K562 (cell line): Measurements from ENCODE around the gene TIGD1. TPM values are rescaled to one million over a fixed set of nuclear protein-coding genes. Genes with fewer than 3 reads are reported as not detected.
"Not testable (repeated sequence)": the region's sequence is repeated elsewhere in the genome, so short reads cannot be mapped to it uniquely, and the experiment has no call there.

ENCODE experiments used
- ATAC-seq: fragments of 200-7000 bp; cut with Tn5 transposase; 3 replicates; pipeline ENCODE4 v1.9.1; 2020; ENCODE audit warnings: moderate library complexity
- BruUV-seq: library from RNA; stranded (reverse); fragments of 400-500 nt; replicated peaks from 2 replicates; lab custom pipeline; 2021; lab: Mats Ljungman, UMichigan
- CTCF ChIA-PET: fragments of 300-600 bp; formaldehyde crosslinking; extraction: SDS; loops from one replicate; lab custom pipeline; 2021; ENCODE audit warnings: low intra/inter-chr PET ratio; lab: Yijun Ruan, JAX
- POLR2A ChIA-PET: fragments of 300-600, 350-650 bp; sonication (Branson Sonifier 250); formaldehyde crosslinking; extraction: SDS; loops from one replicate; lab custom pipeline; 2021; ENCODE audit warnings: antibody characterized with exemption, inconsistent platforms; lab: Yijun Ruan, JAX
- DNase-seq, 4 experiments: peaks; one replicate each; pipeline versions ENCODE4 v3.0.0 to v3.0.0-alpha.2; 2011 to 2018; ENCODE audit warnings: low spot score in 3 of 4, mixed read lengths in 3 of 4; ENCODE audit errors: extremely low read depth in 1 of 4
- FAIRE-seq: peaks from 2 replicates; lab custom pipeline; 2011; peaks lifted over from hg19 to GRCh38; lab: Jason Lieb, UNC
- H2AFZ ChIP-seq: 2 replicates; pipeline ENCODE4 v1.6.0; 2011; ENCODE audit warnings: low read depth, low read length, control low read depth, inconsistent platforms
- H3K27ac ChIP-seq: fragments of 200-600 bp; 3 replicates; pipeline ENCODE4 v1.8.0; 2011; ENCODE audit warnings: low read depth, mild to moderate bottlenecking, control low read depth, inconsistent platforms, low read length, moderate library complexity, mixed read lengths; ENCODE audit errors: extremely low read depth
- H3K27me3 ChIP-seq, 2 experiments: fragments of 300-600 bp in 1 of 2; 2 replicates in 1 of 2; 3 replicates in 1 of 2; pipeline versions ENCODE4 v1.6.0 to v1.8.0; 2011; ENCODE audit warnings: inconsistent platforms in 2 of 2, low read length in 2 of 2, mild to moderate bottlenecking in 1 of 2, mixed read lengths in 1 of 2, moderate library complexity in 1 of 2; ENCODE audit not compliant: control insufficient read depth in 2 of 2, insufficient read depth in 2 of 2
- H3K36me3 ChIP-seq: fragments of 300-600 bp; 3 replicates; pipeline ENCODE4 v1.8.0; 2011; ENCODE audit warnings: mild to moderate bottlenecking, low read length, inconsistent platforms; ENCODE audit not compliant: control insufficient read depth, insufficient read depth
- H3K4me1 ChIP-seq, 2 experiments: fragments of 200-600 bp in 1 of 2; replicated peaks in 1 of 2; 2 replicates in 1 of 2; 3 replicates in 1 of 2; pipeline versions ENCODE4 v1.5.1 to v1.8.0; 2011; ENCODE audit warnings: inconsistent platforms in 2 of 2, low read length in 2 of 2, mild to moderate bottlenecking in 1 of 2, mixed read lengths in 1 of 2, moderate library complexity in 1 of 2; ENCODE audit not compliant: control insufficient read depth in 2 of 2, insufficient read depth in 2 of 2
- H3K4me2 ChIP-seq: 2 replicates; pipeline ENCODE4 v1.6.1; 2011; ENCODE audit warnings: low read length, control low read depth, inconsistent platforms, mixed read lengths; ENCODE audit not compliant: insufficient read depth
- H3K4me3 ChIP-seq: fragments of 200-600 bp; sonication (generic), shearing (Covaris generic); 2 replicates; pipeline ENCODE4 v1.5.1; 2016; ENCODE audit warnings: control low read depth, inconsistent platforms
- H3K79me2 ChIP-seq: fragments of 200-600 bp; 3 replicates; pipeline ENCODE4 v1.8.0; 2011; ENCODE audit warnings: low read length, inconsistent platforms; ENCODE audit not compliant: control insufficient read depth, insufficient read depth
- H3K9ac ChIP-seq, 2 experiments: 2 replicates each; pipeline versions ENCODE4 v1.6.0 to v1.6.1; 2011; ENCODE audit warnings: low read depth in 2 of 2, low read length in 2 of 2, control low read depth in 1 of 2, inconsistent platforms in 1 of 2, mild to moderate bottlenecking in 1 of 2, mixed read lengths in 1 of 2; ENCODE audit not compliant: insufficient read depth in 1 of 2
- H3K9me1 ChIP-seq: one replicate; pipeline ENCODE4 v1.6.0; 2011; ENCODE audit warnings: inconsistent platforms, mild to moderate bottlenecking, low read length, moderate library complexity; ENCODE audit not compliant: control insufficient read depth, insufficient read depth
- H3K9me3 ChIP-seq: replicated peaks from 2 replicates; pipeline ENCODE4 v1.5.1; 2011; ENCODE audit warnings: low read depth, low read length, inconsistent platforms; ENCODE audit not compliant: control insufficient read depth, insufficient read depth
- H4K20me1 ChIP-seq: replicated peaks from 2 replicates; pipeline ENCODE4 v1.6.1; 2011; ENCODE audit warnings: low read length, inconsistent platforms, mixed read lengths; ENCODE audit not compliant: control insufficient read depth, insufficient read depth
- HIVEP1 ChIP-seq: fragments of 250-450 bp; sonication (Bioruptor Pico); IDR thresholded peaks from 2 replicates; pipeline ENCODE4 v1.4.0; 2020; ENCODE audit warnings: mild to moderate bottlenecking
- KLF1 ChIP-seq: fragments of 450-650 bp; IDR thresholded peaks from 2 replicates; pipeline ENCODE4 v1.6.1; 2016; ENCODE audit warnings: missing genetic modification characterization, missing compliant biosample characterization
- SMAD4 ChIP-seq: fragments of 250-450 bp; sonication (Bioruptor Pico); conservative IDR thresholded peaks from 2 replicates; pipeline ENCODE4 v1.8.0; 2021; ENCODE audit warnings: inconsistent platforms, mild to moderate bottlenecking, moderate library complexity
- WGBS: fragments of 100-300 bp; shearing (Covaris generic); methylation state at CpG from one replicate; pipeline ENCODE4 v1.1.6; 2016; ENCODE audit warnings: low coverage, mixed read lengths; ENCODE audit not compliant: insufficient coverage; ENCODE audit errors: missing lambda C conversion rate; 5-methylcytosine and 5-hydroxymethylcytosine counted together
- in situ Hi-C: fragments of 300-500 bp; cut with MboI; formaldehyde crosslinking; loops from 4 replicates; pipeline ENCODE4 v1.15.0; 2018; ENCODE audit warnings: inconsistent platforms, mixed read lengths
- intact Hi-C: fragments of 100-400 bp; cut with micrococcal nuclease; formaldehyde crosslinking; loops from 2 replicates; pipeline ENCODE4 v1.14.2; 2022
- polyA plus RNA-seq, 8 experiments: library from polyadenylated mRNA; depleted of rRNA in 4 of 8; stranded (reverse) in 5 of 8; unstranded in 3 of 8; fragments of >200 nt; fragmentation: Nextera tagmentation in 2 of 8; fragmentation: Illumina TruSeq in 1 of 8; extraction: Ambion mirVana in 2 of 8; extraction: Trizol in 1 of 8; gene quantifications; 2 replicates each; pipeline versions ENCODE4 v1.2.1 to v1.2.3, GENCODE V29; 2011 to 2014; ENCODE audit warnings: inconsistent platforms in 1 of 8, missing spikeins in 1 of 8
- total RNA-seq, 7 experiments: library from RNA; depleted of rRNA in 6 of 7; stranded (reverse); fragments of >200 nt in 6 of 7; fragmentation: Illumina TruSeq in 2 of 7; extraction: Trizol in 2 of 7; gene quantifications; 2 replicates each; pipeline versions ENCODE4 v1.2.1 to v1.2.3, GENCODE V29; 2011 to 2021; ENCODE audit warnings: low replicate concordance in 1 of 7

TIGD1 gene
- total and polyA plus RNA-seq, 9 of the 15 experiments (the other 6 are each of a cell fraction or from before 2014, with no cell fraction given): 2.0 to 10.1 (median 6.6) TPM

DNA sequence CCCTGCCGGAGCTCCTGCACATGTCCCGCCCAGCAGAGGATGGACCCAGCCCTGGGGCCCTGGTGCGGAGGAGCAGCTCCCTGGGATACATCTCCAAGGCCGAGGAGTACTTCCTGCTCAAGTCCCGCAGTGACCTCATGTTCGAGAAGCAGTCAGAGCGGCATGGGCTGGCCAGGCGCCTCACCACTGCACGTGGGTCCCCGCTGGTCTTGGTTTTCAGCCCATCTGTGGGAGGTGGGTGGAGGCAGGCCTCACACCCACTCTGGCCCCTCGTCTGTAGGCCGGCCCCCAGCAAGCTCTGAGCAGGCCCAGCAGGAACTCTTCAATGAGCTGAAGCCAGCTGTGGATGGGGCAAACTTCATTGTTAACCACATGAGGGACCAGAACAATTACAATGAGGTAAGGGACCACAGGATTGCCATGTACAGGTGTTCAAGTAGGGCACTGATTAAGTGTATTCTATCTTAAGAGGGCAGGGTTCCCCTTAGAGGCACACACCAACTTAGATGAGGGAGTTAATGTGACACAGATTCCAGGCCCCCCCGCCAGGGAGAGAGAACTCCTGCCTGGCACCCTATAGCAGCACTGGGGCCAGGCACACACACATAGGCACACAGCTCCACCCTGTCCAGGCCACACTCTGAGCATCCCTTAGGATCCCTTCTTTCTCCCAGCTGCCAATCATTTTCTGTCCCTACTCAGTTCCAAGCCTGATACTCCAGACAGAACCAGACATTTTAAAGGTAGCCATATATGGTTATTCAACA, 16.2 kb downstream of the TIGD1 start:
- ATAC-seq (no peak), FAIRE-seq (no peak), DNase-seq (no peak)
- Histone ChIP-seq H3K4me2 (no peak overlapping the region), H3K4me3 (no peak overlapping the region), H3K36me3 (no peaks in the 10 kb centered on the region), H4K20me1 (no peaks in the 10 kb centered on the region), H3K4me1 (peaks cover 0 to 4% of the 10 kb centered on the region in 2 experiments; a peak in 2 of 5 replicates), H3K79me2 (no peaks in the 10 kb centered on the region), H3K27ac (no peak overlapping the region), H3K9me3 (no peaks in the 10 kb centered on the region), H3K9me1 (no peaks in the 10 kb centered on the region), H3K9ac (no peak overlapping the region), H3K27me3 (peaks cover 0 to 8% of the 10 kb centered on the region in 2 experiments; a peak in 2 of 5 replicates), H2AFZ (no peak overlapping the region)
- intact Hi-C loops: no loop called here
- POLR2A ChIA-PET: interaction anchor here (0.8 kb wide), 1 partner anchor 71 kb away, joined by 3 read pairs; no protein-coding TSS in a partner anchor
- CTCF ChIA-PET: interaction anchor here (0.7 kb wide), 1 partner anchor 108 kb away, joined by 3 read pairs; no protein-coding TSS in a partner anchor
- BruUV-seq: no TSS peak
- in situ Hi-C loops: no loop called here
- TF ChIP-seq KLF1 (no peak), SMAD4 (no peak), HIVEP1 (no peak)
- 15% methylated on average over 11 of the region's 13 CpGs for WGBS

DNA sequence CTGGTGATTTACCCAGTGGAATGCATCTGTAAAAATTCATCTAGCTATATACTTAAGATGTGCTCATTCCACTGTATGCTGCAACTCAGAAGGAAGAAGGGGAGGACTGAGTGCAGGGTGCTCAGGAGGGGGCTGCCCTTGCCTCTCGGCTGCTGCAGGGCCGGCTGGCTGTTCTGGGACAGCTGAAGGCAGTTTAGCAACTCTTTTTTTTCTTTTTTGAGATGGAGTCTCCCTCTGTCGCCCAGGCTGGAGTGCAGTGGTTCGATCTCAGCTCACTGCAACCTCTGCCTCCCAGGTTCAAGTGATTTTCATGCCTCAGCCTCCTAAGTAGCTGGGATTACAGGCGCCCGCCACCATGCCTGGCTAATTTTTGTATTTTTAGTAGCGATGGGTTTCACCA, 17.5 kb downstream of the TIGD1 start:
- H3K9ac ChIP-seq, H3K27ac ChIP-seq, POLR2A ChIA-PET, H3K4me2 ChIP-seq, H3K79me2 ChIP-seq, H2AFZ ChIP-seq, H3K4me3 ChIP-seq, H3K36me3 ChIP-seq, intact Hi-C loops, in situ Hi-C loops, H3K9me3 ChIP-seq, ATAC-seq, BruUV-seq, FAIRE-seq, H4K20me1 ChIP-seq, H3K9me1 ChIP-seq, CTCF ChIA-PET, DNase-seq, H3K4me1 ChIP-seq: not testable (repeated sequence)
- H3K27me3 ChIP-seq: peaks cover 0 to 21% of the 10 kb centered on the region in 2 experiments; a peak in 2 of 5 replicates
- 0% methylated on average over 1 of the region's 7 CpGs for WGBS
